Spleen (tissue), 11 donors: ENCODE data around the gene ATF6. TPM values are rescaled to one million over a fixed set of nuclear protein-coding genes. Genes with fewer than 3 reads are reported as not detected.

Source experiments
- DNase-seq: peaks from one replicate; pipeline ENCODE4 v3.0.0-alpha.2; 2020
- H3K27ac ChIP-seq, 8 donors: fragments of 200-600 bp; sonication (generic) in 7 of 8; 1 replicate in 4 of 8; 2 replicates in 4 of 8; pipeline versions ENCODE4 v1.5.0 to v1.8.0; 2016 to 2021; ENCODE audit warnings: inconsistent platforms in 4 of 8, mild to moderate bottlenecking in 4 of 8, moderate library complexity in 1 of 8
- H3K27me3 ChIP-seq, 7 donors: fragments of 200-600 bp; sonication (generic) in 6 of 7; replicated peaks in 1 of 7; 1 replicate in 4 of 7; 2 replicates in 3 of 7; pipeline versions ENCODE4 v1.5.0 to v1.8.0; 2016 to 2021; ENCODE audit warnings: inconsistent platforms in 3 of 7, mild to moderate bottlenecking in 1 of 7
- H3K36me3 ChIP-seq, 6 donors: fragments of 200-600 bp; sonication (generic) in 5 of 6; 1 replicate in 4 of 6; 2 replicates in 2 of 6; pipeline versions ENCODE4 v1.5.0 to v1.8.0; 2016 to 2021; ENCODE audit warnings: inconsistent platforms in 2 of 6
- H3K4me1 ChIP-seq, 6 donors: fragments of 200-600 bp; sonication (generic) in 5 of 6; 1 replicate in 3 of 6; 2 replicates in 3 of 6; pipeline versions ENCODE4 v1.5.0 to v1.8.0; 2016 to 2021; ENCODE audit warnings: inconsistent platforms in 3 of 6
- H3K4me3 ChIP-seq, 8 donors: fragments of 200-600 bp; sonication (generic) in 7 of 8; 1 replicate in 4 of 8; 2 replicates in 4 of 8; pipeline versions ENCODE4 v1.5.0 to v1.8.0; 2016 to 2021; ENCODE audit warnings: inconsistent platforms in 4 of 8, mild to moderate bottlenecking in 4 of 8, moderate library complexity in 2 of 8
- H3K9me3 ChIP-seq, 8 donors: fragments of 200-600 bp; sonication (generic) in 7 of 8; 1 replicate in 4 of 8; 2 replicates in 4 of 8; pipeline versions ENCODE4 v1.5.0 to v1.8.0; 2016 to 2021; ENCODE audit warnings: inconsistent platforms in 4 of 8
- CTCF ChIP-seq, 11 experiments: fragments of 200-600 bp in 7 of 11; fragments of 450-650 bp in 4 of 11; sonication (generic) in 4 of 11; IDR thresholded peaks in 8 of 11; conservative IDR thresholded peaks in 3 of 11; 1 replicate in 7 of 11; 2 replicates in 4 of 11; pipeline versions ENCODE4 v1.4.0 to v1.8.0; 2016 to 2021; ENCODE audit warnings: antibody characterized with exemption in 11 of 11, inconsistent platforms in 4 of 11, mild to moderate bottlenecking in 1 of 11
- POLR2A ChIP-seq, 3 donors: fragments of 450-650 bp; IDR thresholded peaks; one replicate each; pipeline ENCODE4 v1.5.1; 2017; ENCODE audit warnings: antibody characterized with exemption in 3 of 3, mild to moderate bottlenecking in 1 of 3
- POLR2AphosphoS5 ChIP-seq, 3 donors: sonication (generic); formaldehyde crosslinking; IDR thresholded peaks; one replicate each; pipeline ENCODE4 v1.5.1; 2017; ENCODE audit warnings: antibody characterized with exemption in 3 of 3
- WGBS, 5 donors: extraction: QIAGEN DNeasy Blood & Tissue Kit in 3 of 5; methylation state at CpG; one replicate each; pipeline versions ENCODE4 v1.1.5 to v1.1.7; 2013 to 2018; 5-methylcytosine and 5-hydroxymethylcytosine counted together
- intact Hi-C: fragments of 100-400 bp; cut with DNase I; formaldehyde crosslinking; loops from one replicate; pipeline ENCODE4 v1.15.0; 2023; ENCODE audit warnings: low total_unique reads
- polyA plus RNA-seq, 3 donors: library from polyadenylated mRNA; stranded (reverse); fragments of 200-250 nt; gene quantifications; one replicate each; pipeline ENCODE4 v1.2.1, GENCODE V29; 2013
- total RNA-seq, 7 donors: library from RNA; depleted of rRNA in 3 of 7; stranded (reverse); fragments of >200 nt in 3 of 7; fragmentation: NEBNext Ultra II Directional in 4 of 7; extraction: Animal tissue kit (Norgen Biotek cat#: 25700) in 4 of 7; gene quantifications; one replicate each; pipeline versions ENCODE4 v1.1.0 to v1.2.1, GENCODE V29; 2016 to 2021
- donor health status: healthy with polysubstance abuse.
- donor health status: DM: no; HTN: no; CAD: no; lungs with moderate emphysema.
- donor health status: DM: no; HTN: no; CAD: no.
- donor health status: Bipolar disorder and iron deficiency.
- donor health status: healthy.
- donor health status: DM: no; HTN: no; CAD: no.
- donor health status: DM: yes; HTN: yes; CAD: no.

Gene ATF6
- total and polyA plus RNA-seq, 10 donors: 2.5 to 46.8 (median 33.0) TPM

- H3K27me3 ChIP-seq: no peaks in the 10 kb centered on the region
- no peak for TF ChIP-seq POLR2A (IDR thresholded peaks at IDR 0.05)
- TF ChIP-seq CTCF (IDR thresholded peaks at IDR 0.05 in 8 of 11, conservative IDR thresholded peaks at IDR 0.05 in 3 of 11): no peak
- no peak for TF ChIP-seq POLR2AphosphoS5 (IDR thresholded peaks at IDR 0.05)
- intact Hi-C loops: no loop called here
- H3K4me1 ChIP-seq: peaks cover 0 to 18% (median 0%) of the 10 kb centered on the region in 6 donors
- H3K36me3 ChIP-seq: no peaks in the 10 kb centered on the region
- no peak overlapping the region for H3K4me3 ChIP-seq
- WGBS, 5 donors: 79 to 88% (median 81%) methylated on average over 5 of the region's 5 CpGs
- no peak overlapping the region for H3K27ac ChIP-seq
- H3K9me3 ChIP-seq: peaks cover 0 to 23% (median 9%) of the 10 kb centered on the region in 8 donors
- no peak for DNase-seq
Observed at GRCh38 chr1:161987872-161988271, 221.8 kb downstream of the ATF6 start.

GRCh38 chr1:161988413-161988812 lies 222.3 kb downstream of the ATF6 start:
- Histone ChIP-seq H3K27ac (no peak overlapping the region), H3K9me3 (peaks cover 0 to 23% (median 9%) of the 10 kb centered on the region in 8 donors), H3K4me1 (peaks cover 0 to 18% (median 0%) of the 10 kb centered on the region in 6 donors), H3K36me3 (no peaks in the 10 kb centered on the region), H3K4me3 (no peak overlapping the region), H3K27me3 (no peaks in the 10 kb centered on the region)
- 48 to 69% (median 55%) methylated on average over 5 of the region's 5 CpGs for WGBS, 5 donors
- no peak for DNase-seq
- TF ChIP-seq POLR2A (IDR thresholded peaks at IDR 0.05) (no peak), CTCF (IDR thresholded peaks at IDR 0.05 in 8 of 11, conservative IDR thresholded peaks at IDR 0.05 in 3 of 11) (no peak), POLR2AphosphoS5 (IDR thresholded peaks at IDR 0.05) (no peak)
- intact Hi-C loops: no loop called here

GRCh38 chr1:161989108-161989507 lies 223.0 kb downstream of the ATF6 start:
- H3K27ac ChIP-seq: peak overlapping the region in 3 of 8 donors; percentile 29 to 66 (median 60)
- H3K4me1 ChIP-seq: peaks cover 0 to 18% (median 0%) of the 10 kb centered on the region in 6 donors
- H3K9me3 ChIP-seq: peaks cover 0 to 23% (median 9%) of the 10 kb centered on the region in 8 donors
- intact Hi-C loops: no loop called here
- DNase-seq: no peak
- H3K36me3 ChIP-seq: no peaks in the 10 kb centered on the region
- no peak overlapping the region for H3K4me3 ChIP-seq
- TF ChIP-seq POLR2AphosphoS5 (IDR thresholded peaks at IDR 0.05): no peak
- TF ChIP-seq POLR2A (IDR thresholded peaks at IDR 0.05): no peak
- no peak for TF ChIP-seq CTCF (IDR thresholded peaks at IDR 0.05 in 8 of 11, conservative IDR thresholded peaks at IDR 0.05 in 3 of 11)
- H3K27me3 ChIP-seq: no peaks in the 10 kb centered on the region

GRCh38 chr1:161989786-161990185 lies 223.7 kb downstream of the ATF6 start:
- 53 to 87% (median 67%) methylated on average over 5 of the region's 5 CpGs for WGBS, 5 donors
- no peak for DNase-seq
- TF ChIP-seq POLR2AphosphoS5 (IDR thresholded peaks at IDR 0.05) (no peak), CTCF (IDR thresholded peaks at IDR 0.05 in 8 of 11, conservative IDR thresholded peaks at IDR 0.05 in 3 of 11) (no peak), POLR2A (IDR thresholded peaks at IDR 0.05) (no peak)
- peak overlapping the region in 3 of 8 donors; percentile 29 to 66 (median 60) for H3K27ac ChIP-seq
- no peak overlapping the region for H3K4me3 ChIP-seq
- no peaks in the 10 kb centered on the region for H3K27me3 ChIP-seq
- intact Hi-C loops: no loop called here
- H3K36me3 ChIP-seq: no peaks in the 10 kb centered on the region
- H3K9me3 ChIP-seq: peaks cover 0 to 23% (median 9%) of the 10 kb centered on the region in 8 donors
- peaks cover 0 to 18% (median 0%) of the 10 kb centered on the region in 6 donors for H3K4me1 ChIP-seq
